Glutamatergic neuron (in vitro differentiated cells): ENCODE measurements around the gene FAXDC2. TPM values are rescaled to one million over a fixed set of nuclear protein-coding genes. Genes with fewer than 3 reads are reported as not detected.

Source experiments
- DNase-seq: peaks from one replicate; pipeline ENCODE4 v3.0.0; 2022
- H3K27ac Mint-ChIP-seq: one replicate; pipeline ENCODE4 v1.8.0; 2020; ENCODE audit warnings: mild to moderate bottlenecking, mixed read lengths, inconsistent platforms; ENCODE audit not compliant: unreplicated experiment
- H3K27me3 Mint-ChIP-seq: one replicate; pipeline ENCODE4 v1.8.0; 2020; ENCODE audit warnings: mild to moderate bottlenecking, moderate library complexity, mixed read lengths, inconsistent platforms; ENCODE audit not compliant: unreplicated experiment
- H3K36me3 Mint-ChIP-seq: one replicate; pipeline ENCODE4 v1.8.0; 2020; ENCODE audit warnings: mild to moderate bottlenecking, mixed read lengths, inconsistent platforms; ENCODE audit not compliant: unreplicated experiment
- H3K4me1 Mint-ChIP-seq: one replicate; pipeline ENCODE4 v1.8.0; 2020; ENCODE audit warnings: mild to moderate bottlenecking, low read depth, mixed read lengths, inconsistent platforms; ENCODE audit not compliant: unreplicated experiment
- H3K4me3 Mint-ChIP-seq: one replicate; pipeline ENCODE4 v1.8.0; 2020; ENCODE audit warnings: mild to moderate bottlenecking, mixed read lengths, inconsistent platforms; ENCODE audit not compliant: unreplicated experiment
- H3K9me3 Mint-ChIP-seq: one replicate; pipeline ENCODE4 v1.8.0; 2020; ENCODE audit warnings: mild to moderate bottlenecking, moderate library complexity, mixed read lengths, inconsistent platforms; ENCODE audit not compliant: unreplicated experiment
- long read RNA-seq: library from polyadenylated mRNA; unstranded; transcript quantifications from one replicate; pipeline ENCODE4 v2.0.0, GENCODE V29; 2020; ENCODE audit not compliant: unreplicated experiment
- total RNA-seq: library from RNA; stranded (reverse); fragmentation: NEBNext Ultra II Directional; extraction: Animal tissue kit (Norgen Biotek cat#: 25700); gene quantifications from one replicate; pipeline ENCODE4 v1.2.1, GENCODE V29; 2021; ENCODE audit not compliant: unreplicated experiment
- TF ChIP-seq, protein P1 (sequence below): fragments of 200-600 bp; sonication (generic); IDR thresholded peaks from one replicate; pipeline ENCODE4 v1.5.0; 2021; ENCODE audit not compliant: partially characterized antibody, unreplicated experiment

Gene FAXDC2, protein sequence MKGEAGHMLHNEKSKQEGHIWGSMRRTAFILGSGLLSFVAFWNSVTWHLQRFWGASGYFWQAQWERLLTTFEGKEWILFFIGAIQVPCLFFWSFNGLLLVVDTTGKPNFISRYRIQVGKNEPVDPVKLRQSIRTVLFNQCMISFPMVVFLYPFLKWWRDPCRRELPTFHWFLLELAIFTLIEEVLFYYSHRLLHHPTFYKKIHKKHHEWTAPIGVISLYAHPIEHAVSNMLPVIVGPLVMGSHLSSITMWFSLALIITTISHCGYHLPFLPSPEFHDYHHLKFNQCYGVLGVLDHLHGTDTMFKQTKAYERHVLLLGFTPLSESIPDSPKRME
- total RNA-seq, result 0.66 TPM
- long read RNA-seq, result 0 reads

DNA sequence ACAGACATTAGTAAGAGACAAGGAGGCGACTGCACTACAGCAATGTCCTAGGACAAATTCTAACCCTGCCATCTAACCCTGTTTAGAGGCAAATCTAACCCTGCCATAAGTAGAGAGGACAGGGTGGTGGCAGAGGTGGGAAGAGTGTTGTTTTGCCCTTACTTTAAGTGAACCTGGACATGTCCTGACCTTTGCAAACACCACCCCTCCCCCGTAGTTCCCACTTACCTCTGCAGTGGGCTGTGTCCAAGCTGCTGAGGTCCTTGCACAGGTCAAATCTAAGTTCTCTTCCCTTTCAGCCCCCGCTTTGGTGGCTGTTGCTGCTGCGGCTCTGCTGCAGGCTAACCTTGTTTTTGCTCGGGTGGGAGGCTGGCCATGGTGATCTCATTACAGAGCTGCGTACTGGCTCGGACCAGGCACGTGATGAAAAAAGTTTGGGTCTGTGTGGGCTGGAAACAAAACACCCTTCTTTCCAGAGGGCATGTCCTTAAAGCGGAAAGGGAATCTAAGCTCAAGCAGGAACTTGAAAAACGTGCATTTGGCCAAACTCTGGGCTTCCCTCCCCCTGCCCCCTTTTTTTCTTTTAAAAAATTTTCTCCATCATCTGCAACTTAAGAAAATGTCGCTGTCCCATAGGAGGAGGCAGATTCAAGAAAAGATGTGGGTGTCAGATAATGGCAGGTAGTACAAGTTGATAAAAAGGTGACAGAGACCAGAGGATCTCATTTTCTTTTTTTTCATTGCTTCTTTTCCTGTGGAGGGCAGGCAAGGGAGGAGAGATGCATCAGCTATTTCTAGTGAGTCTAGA lies at the start of gene FAXDC2:
TSS of gene FAXDC2 (minus strand) at position 349 of the 808 bp plus-strand sequence. CDS start 12,425 bp downstream, outside the sequence.
- Mint-ChIP-seq H3K27ac (no peak within 1 kb of the TSS), H3K4me3 (no peak within 1 kb of the TSS), H3K9me3 (peaks cover 2% of the 10 kb centered on the region), H3K4me1 (peaks cover 5% of the 10 kb centered on the region), H3K36me3 (no peaks in the 10 kb centered on the region), H3K27me3 (no peaks in the 10 kb centered on the region)
- TF ChIP-seq, protein P1, sequence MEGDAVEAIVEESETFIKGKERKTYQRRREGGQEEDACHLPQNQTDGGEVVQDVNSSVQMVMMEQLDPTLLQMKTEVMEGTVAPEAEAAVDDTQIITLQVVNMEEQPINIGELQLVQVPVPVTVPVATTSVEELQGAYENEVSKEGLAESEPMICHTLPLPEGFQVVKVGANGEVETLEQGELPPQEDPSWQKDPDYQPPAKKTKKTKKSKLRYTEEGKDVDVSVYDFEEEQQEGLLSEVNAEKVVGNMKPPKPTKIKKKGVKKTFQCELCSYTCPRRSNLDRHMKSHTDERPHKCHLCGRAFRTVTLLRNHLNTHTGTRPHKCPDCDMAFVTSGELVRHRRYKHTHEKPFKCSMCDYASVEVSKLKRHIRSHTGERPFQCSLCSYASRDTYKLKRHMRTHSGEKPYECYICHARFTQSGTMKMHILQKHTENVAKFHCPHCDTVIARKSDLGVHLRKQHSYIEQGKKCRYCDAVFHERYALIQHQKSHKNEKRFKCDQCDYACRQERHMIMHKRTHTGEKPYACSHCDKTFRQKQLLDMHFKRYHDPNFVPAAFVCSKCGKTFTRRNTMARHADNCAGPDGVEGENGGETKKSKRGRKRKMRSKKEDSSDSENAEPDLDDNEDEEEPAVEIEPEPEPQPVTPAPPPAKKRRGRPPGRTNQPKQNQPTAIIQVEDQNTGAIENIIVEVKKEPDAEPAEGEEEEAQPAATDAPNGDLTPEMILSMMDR, result no peak
- no peak for DNase-seq

DNA sequence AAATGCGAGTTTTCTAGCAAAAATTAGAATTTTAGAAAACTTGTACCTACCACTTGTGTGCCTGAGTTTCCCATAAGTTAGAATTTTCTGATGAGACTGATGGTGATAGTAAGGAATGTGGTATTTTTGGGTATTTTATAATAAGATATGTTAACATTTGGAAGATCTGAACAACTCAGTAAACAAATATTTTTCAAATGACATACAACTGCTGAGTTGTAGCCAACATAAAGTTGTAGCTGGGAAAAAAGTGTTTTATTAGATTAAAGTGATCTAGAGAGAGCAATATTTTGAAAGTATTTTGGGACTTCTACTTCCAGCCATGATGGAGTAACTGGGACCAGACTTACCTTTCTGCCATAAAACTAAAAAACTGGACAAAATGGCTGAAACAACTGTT lies 49.7 kb upstream of the FAXDC2 start:
- TF ChIP-seq, protein P1, result no peak
- Mint-ChIP-seq H3K36me3 (no peaks in the 10 kb centered on the region), H3K4me1 (no peaks in the 10 kb centered on the region), H3K9me3 (no peaks in the 10 kb centered on the region), H3K27me3 (peaks cover 2% of the 10 kb centered on the region), H3K4me3 (no peak overlapping the region), H3K27ac (no peak overlapping the region)
- no peak for DNase-seq

DNA sequence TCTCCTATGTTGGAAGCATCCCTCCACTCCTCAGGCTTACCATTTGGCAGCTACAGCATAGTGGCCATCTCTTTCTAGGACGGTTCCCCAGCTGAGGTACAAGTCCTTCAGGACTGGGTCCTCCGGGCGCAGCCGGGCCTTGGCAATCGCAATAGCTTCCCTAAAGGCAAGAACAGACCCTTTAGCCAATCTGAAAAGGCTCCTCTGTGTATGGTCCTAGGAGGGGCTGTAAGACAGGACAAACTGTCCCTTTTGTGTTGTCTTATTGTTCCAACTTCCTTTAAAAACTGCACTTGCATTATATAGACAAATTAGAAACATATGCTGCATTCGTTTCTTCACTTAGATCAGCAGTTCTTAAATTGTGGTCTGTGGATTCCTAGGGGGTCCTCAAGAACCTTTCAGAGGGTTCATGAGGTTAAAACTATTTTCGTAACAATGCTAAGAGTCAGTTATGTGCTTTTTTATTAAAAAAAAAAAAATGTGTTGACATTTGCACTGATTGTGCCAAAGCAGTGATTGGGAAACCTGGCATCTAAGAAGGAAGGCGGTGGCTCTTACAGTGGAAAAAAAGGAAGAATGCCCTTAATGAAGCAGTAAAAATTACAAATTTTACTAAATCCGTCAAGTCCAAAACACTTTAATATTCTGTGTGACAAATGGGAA lies 48.9 kb upstream of the FAXDC2 start:
- no peak for DNase-seq
- Mint-ChIP-seq H3K36me3 (no peaks in the 10 kb centered on the region), H3K27ac (no peak overlapping the region), H3K4me1 (no peaks in the 10 kb centered on the region), H3K9me3 (no peaks in the 10 kb centered on the region), H3K27me3 (peaks cover 2% of the 10 kb centered on the region), H3K4me3 (no peak overlapping the region)
- TF ChIP-seq, protein P1, result no peak

DNA sequence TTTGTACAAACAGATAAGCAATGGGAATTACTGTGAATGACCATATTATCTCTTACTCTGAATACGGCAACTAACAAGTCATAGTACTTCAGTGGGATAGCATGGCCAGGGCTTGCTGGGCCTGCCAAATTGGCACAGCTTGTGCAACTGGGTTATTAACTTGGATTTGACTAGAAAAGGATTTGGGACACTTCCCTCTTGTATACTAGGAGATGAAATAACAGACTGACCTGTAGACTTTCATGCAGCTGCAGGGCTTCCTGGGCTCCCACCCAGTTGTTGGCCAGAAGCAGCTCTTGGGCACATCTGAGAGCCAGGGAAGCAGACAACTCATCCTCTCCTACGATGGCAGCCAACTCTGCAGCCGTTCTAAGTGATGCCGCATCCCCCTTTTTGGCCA lies 47.8 kb upstream of the FAXDC2 start:
- DNase-seq, result no peak
- Mint-ChIP-seq H3K4me3 (no peak overlapping the region), H3K9me3 (no peaks in the 10 kb centered on the region), H3K27me3 (peaks cover 2% of the 10 kb centered on the region), H3K4me1 (no peaks in the 10 kb centered on the region), H3K36me3 (no peaks in the 10 kb centered on the region), H3K27ac (no peak overlapping the region)
- TF ChIP-seq, protein P1, result no peak
